ENCODE measurements around the gene MAP7. TPM values are rescaled to one million over a fixed set of nuclear protein-coding genes. Genes with fewer than 3 reads are reported as not detected.

MAP7 gene
- total and polyA plus RNA-seq, 7 donors = 1.2 to 33.5 (median 3.3) TPM

DNA sequence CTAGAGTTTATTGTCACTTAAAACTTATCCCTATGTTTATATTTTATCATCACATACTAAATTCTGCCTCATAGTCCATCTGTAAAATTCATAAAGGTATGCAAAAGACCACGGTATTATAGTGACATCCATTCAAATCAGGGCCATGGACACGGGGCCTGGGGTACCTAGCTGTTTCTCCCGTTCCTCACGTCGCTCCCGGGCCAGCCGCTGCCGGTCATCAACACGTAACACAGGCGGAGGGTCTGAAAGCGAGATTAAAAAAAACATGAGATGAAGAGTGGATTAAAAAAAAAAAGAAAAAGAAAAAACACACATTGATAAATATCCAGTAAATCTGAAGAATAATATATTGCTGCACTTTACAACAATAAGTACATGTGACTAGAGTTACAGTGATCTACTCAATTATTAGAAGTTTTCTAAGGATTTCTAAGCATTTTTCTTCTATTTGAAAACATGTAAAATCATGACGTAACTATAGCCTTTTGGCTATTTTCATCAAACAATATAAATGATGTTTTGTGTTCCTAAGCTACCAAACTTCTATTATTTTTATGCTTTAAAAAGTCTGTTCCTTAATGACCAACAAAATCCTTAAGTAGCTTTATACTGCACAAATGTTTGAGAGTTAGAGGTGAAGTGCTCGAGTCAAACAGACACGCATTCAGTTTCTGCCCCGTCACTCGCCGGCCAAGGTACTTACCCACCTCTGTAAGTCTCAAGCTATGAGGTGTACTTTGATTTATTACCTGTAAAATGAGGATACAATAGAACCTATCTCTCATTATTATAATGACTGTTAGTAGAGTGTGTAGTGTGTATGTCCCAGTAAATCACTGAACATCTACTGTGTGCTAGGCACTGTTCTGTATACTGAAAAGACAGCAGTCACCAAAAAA, 138.5 kb downstream of the MAP7 start:
- DNase-seq = no peak
- no peaks in the 10 kb centered on the region for H3K4me1 ChIP-seq
- no peak overlapping the region for H3K27ac ChIP-seq
- no peaks in the 10 kb centered on the region for H3K9me3 ChIP-seq
- no peaks in the 10 kb centered on the region for H3K36me3 ChIP-seq
- H3K27me3 ChIP-seq = no peaks in the 10 kb centered on the region
- WGBS, 2 donors = 39 to 82% methylated on average over 17 of the region's 17 CpGs
- TF ChIP-seq POLR2AphosphoS5 (IDR thresholded peaks at IDR 0.05) (no peak), POLR2A (IDR thresholded peaks at IDR 0.05) (no peak), EP300 (IDR thresholded peaks at IDR 0.05) (no peak)
- TF ChIP-seq, protein P1, sequence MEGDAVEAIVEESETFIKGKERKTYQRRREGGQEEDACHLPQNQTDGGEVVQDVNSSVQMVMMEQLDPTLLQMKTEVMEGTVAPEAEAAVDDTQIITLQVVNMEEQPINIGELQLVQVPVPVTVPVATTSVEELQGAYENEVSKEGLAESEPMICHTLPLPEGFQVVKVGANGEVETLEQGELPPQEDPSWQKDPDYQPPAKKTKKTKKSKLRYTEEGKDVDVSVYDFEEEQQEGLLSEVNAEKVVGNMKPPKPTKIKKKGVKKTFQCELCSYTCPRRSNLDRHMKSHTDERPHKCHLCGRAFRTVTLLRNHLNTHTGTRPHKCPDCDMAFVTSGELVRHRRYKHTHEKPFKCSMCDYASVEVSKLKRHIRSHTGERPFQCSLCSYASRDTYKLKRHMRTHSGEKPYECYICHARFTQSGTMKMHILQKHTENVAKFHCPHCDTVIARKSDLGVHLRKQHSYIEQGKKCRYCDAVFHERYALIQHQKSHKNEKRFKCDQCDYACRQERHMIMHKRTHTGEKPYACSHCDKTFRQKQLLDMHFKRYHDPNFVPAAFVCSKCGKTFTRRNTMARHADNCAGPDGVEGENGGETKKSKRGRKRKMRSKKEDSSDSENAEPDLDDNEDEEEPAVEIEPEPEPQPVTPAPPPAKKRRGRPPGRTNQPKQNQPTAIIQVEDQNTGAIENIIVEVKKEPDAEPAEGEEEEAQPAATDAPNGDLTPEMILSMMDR (IDR thresholded peaks at IDR 0.05) = no peak
- intact Hi-C loops (cut with DNase I) = no loop called here
- no peak overlapping the region for H3K4me3 ChIP-seq

DNA sequence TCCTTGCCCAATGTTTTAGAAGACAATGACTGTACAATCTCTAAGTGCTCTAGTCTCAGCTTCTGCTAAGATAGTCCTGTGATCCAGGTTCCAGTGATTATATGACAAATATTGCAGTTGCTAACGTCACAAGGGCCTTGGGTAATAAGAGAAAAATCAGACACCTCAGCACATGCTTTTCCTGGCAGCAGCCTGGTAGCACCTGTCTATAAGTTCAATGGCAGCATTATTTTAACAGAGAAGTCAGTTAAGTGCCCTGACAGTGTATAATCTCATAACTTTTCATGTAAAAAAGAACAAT, 139.2 kb downstream of the MAP7 start:
- DNase-seq = no peak
- intact Hi-C loops (cut with DNase I) = no loop called here
- no peak for TF ChIP-seq EP300 (IDR thresholded peaks at IDR 0.05)
- no peak for TF ChIP-seq POLR2AphosphoS5 (IDR thresholded peaks at IDR 0.05)
- TF ChIP-seq, protein P1 (IDR thresholded peaks at IDR 0.05) = no peak
- TF ChIP-seq POLR2A (IDR thresholded peaks at IDR 0.05) = no peak
- H3K4me1 ChIP-seq = no peaks in the 10 kb centered on the region
- H3K36me3 ChIP-seq = no peaks in the 10 kb centered on the region
- H3K27ac ChIP-seq = no peak overlapping the region
- H3K9me3 ChIP-seq = no peaks in the 10 kb centered on the region
- no peaks in the 10 kb centered on the region for H3K27me3 ChIP-seq
- WGBS, 2 donors = 9 to 55% methylated on average over 1 of the region's 1 CpG
- H3K4me3 ChIP-seq = no peak overlapping the region

DNA sequence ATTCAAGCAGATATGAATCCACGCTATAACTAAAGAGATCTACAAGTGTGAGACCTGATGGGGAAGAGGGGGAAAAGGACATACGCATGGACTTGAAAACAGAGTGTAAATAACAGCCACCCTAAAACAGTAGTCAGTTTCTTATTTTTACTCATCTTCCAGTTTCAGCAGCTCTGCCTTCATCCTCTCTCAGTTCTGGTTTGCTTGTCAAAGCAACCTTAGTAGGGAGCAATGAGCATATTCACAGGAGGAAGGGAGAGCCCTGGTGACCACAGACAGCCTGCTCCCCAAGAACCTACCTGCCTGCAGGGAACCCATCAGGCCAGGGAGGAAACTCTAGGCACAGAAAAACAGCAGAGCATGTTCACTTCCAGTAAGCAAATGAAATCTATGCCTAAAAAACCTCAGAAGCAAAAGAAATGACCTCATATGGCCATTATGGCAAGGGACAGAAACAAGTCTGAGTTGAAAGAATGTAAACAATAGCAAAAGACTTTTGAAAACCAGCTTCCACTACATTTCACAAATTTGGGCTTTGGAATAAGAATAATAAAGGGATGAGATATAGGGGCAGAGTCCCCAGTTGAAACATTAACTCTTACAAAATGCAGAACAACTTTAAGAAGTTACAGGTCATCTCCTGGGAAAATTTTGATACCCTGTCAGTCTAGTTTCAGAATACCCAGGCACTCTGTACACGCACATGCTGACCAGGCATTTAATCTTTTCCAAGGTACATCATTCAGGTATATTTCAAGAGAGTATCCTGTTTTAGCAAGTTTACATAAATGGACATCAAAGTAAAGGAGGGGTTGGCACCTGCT, 139.8 kb downstream of the MAP7 start:
- 64 to 78% methylated on average over 3 of the region's 3 CpGs for whole genome bisulfite sequencing, 2 donors

DNA sequence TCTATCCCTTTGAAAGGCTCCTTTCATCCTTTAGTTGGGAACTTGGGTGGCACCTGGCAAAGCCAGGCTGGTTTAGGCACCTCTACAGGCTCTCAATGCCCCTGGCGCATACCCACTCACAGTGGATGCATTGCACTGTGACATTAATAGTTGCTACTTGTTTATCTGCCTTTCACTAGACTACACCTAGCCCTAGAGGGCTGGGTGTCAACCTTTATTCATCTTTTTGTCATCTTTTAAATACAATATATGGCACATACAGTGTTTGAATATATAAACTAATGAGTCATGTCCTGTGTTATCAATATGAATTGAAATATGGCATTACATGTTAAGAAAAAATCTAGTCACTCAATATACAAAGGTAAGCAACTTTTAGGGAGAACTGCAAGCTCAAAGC, 140.6 kb downstream of the MAP7 start:
- no peak overlapping the region for H3K27ac ChIP-seq
- intact Hi-C loops (cut with DNase I) = no loop called here
- 93 to 95% methylated on average over 1 of the region's 1 CpG for WGBS, 2 donors
- TF ChIP-seq EP300 (IDR thresholded peaks at IDR 0.05) (no peak), POLR2AphosphoS5 (IDR thresholded peaks at IDR 0.05) (no peak), POLR2A (IDR thresholded peaks at IDR 0.05) (no peak)
- TF ChIP-seq, protein P1 (IDR thresholded peaks at IDR 0.05) = no peak
- H3K36me3 ChIP-seq = no peaks in the 10 kb centered on the region
- DNase-seq = no peak
- no peaks in the 10 kb centered on the region for H3K27me3 ChIP-seq
- no peak overlapping the region for H3K4me3 ChIP-seq
- H3K4me1 ChIP-seq = no peaks in the 10 kb centered on the region
- H3K9me3 ChIP-seq = no peaks in the 10 kb centered on the region

More for the DNA sequence above, 139.8 kb downstream of the MAP7 start:
- H3K27me3 ChIP-seq = no peaks in the 10 kb centered on the region
- H3K27ac ChIP-seq = no peak overlapping the region
- no peak overlapping the region for H3K4me3 ChIP-seq
- intact Hi-C loops (cut with DNase I) = no loop called here
- H3K9me3 ChIP-seq = no peaks in the 10 kb centered on the region
- no peak for DNase-seq
- no peaks in the 10 kb centered on the region for H3K36me3 ChIP-seq
- no peak for TF ChIP-seq POLR2AphosphoS5 (IDR thresholded peaks at IDR 0.05)
- TF ChIP-seq, protein P1 (IDR thresholded peaks at IDR 0.05) = no peak
- no peak for TF ChIP-seq POLR2A (IDR thresholded peaks at IDR 0.05)
- TF ChIP-seq EP300 (IDR thresholded peaks at IDR 0.05) = no peak
- H3K4me1 ChIP-seq = no peaks in the 10 kb centered on the region
